Iris pigment epithelial cell (primary cell): Measurements from ENCODE around the gene POU3F3.

ENCODE experiments used
- DNase-seq: peaks from one replicate; pipeline ENCODE4 v3.0.0-alpha.2; 2011; ENCODE audit warnings: low read depth

The POU3F3 gene

GRCh38 chr2:104860451-104860790, 6.5 kb downstream of the POU3F3 start:
- DNase-seq = no peak

- no peak for DNase-seq
These were observed 7.6 kb downstream of the POU3F3 start for GRCh38 chr2:104861351-104862057.

- no peak for DNase-seq
These were observed 8.4 kb downstream of the POU3F3 start for GRCh38 chr2:104862058-104862941.

GRCh38 chr2:104863146-104863467, 9.2 kb downstream of the POU3F3 start:
- no peak for DNase-seq

- no peak for DNase-seq
These were observed 9.8 kb downstream of the POU3F3 start for GRCh38 chr2:104863468-104864279.

GRCh38 chr2:104864280-104865095, 10.6 kb downstream of the POU3F3 start:
- no peak for DNase-seq

- DNase-seq = no peak
These were observed 11.2 kb downstream of the POU3F3 start for GRCh38 chr2:104865096-104865470.

- DNase-seq = no peak
These were observed 12.4 kb downstream of the POU3F3 start for GRCh38 chr2:104866122-104866864.

GRCh38 chr2:104866883-104867812, 13.2 kb downstream of the POU3F3 start:
- DNase-seq = no peak

GRCh38 chr2:104867813-104868504, 14.0 kb downstream of the POU3F3 start:
- DNase-seq = no peak

GRCh38 chr2:104868505-104868866, 14.6 kb downstream of the POU3F3 start:
- DNase-seq = no peak

GRCh38 chr2:104870100-104870975, 16.4 kb downstream of the POU3F3 start:
- DNase-seq = no peak

- DNase-seq = no peak
These were observed 17.7 kb downstream of the POU3F3 start for GRCh38 chr2:104871649-104871971.

- peak; percentile 14 for DNase-seq
These were observed 18.3 kb downstream of the POU3F3 start for GRCh38 chr2:104871972-104872865.

- peak; percentile 74 for DNase-seq
These were observed 19.2 kb downstream of the POU3F3 start for GRCh38 chr2:104872866-104873688.

GRCh38 chr2:104873689-104874054, 19.8 kb downstream of the POU3F3 start:
- DNase-seq = no peak

GRCh38 chr2:104874230-104874629, 20.3 kb downstream of the POU3F3 start:
- DNase-seq = no peak
